MCF 10A (cell line): Measurements from ENCODE around the gene TBCD. TPM values are rescaled to one million over a fixed set of nuclear protein-coding genes. Genes with fewer than 3 reads are reported as not detected.
"Not testable (repeated sequence)": the region's sequence is repeated elsewhere in the genome, so short reads cannot be mapped to it uniquely, and the experiment has no call there.

Experiments
- BruUV-seq: library from RNA; stranded (reverse); fragments of 400-500 nt; replicated peaks from 2 replicates; lab custom pipeline; 2021; lab: Mats Ljungman, UMichigan
- CTCF ChIA-PET: fragments of 300-600 bp; sonication (Branson Sonifier 250); formaldehyde crosslinking; extraction: SDS; loops from one replicate; lab custom pipeline; 2021; ENCODE audit warnings: antibody characterized with exemption, inconsistent platforms; lab: Yijun Ruan, JAX
- POLR2A ChIA-PET: fragments of 300-600, 350-650 bp; sonication (Branson Sonifier 250); formaldehyde crosslinking; extraction: SDS; loops from one replicate; lab custom pipeline; 2020; ENCODE audit warnings: antibody characterized with exemption, inconsistent platforms; lab: Yijun Ruan, JAX
- DNase-seq: peaks from one replicate; pipeline ENCODE4 v3.0.0-alpha.2; 2018; ENCODE audit not compliant: unreplicated experiment
- H3K27ac Mint-ChIP-seq: one replicate; pipeline ENCODE4 v1.8.0; 2022; ENCODE audit warnings: mild to moderate bottlenecking, low read depth, mixed read lengths; ENCODE audit not compliant: unreplicated experiment
- H3K27me3 Mint-ChIP-seq: one replicate; pipeline ENCODE4 v1.8.0; 2022; ENCODE audit warnings: mixed read lengths; ENCODE audit not compliant: insufficient read depth, unreplicated experiment
- H3K36me3 Mint-ChIP-seq: one replicate; pipeline ENCODE4 v1.8.0; 2022; ENCODE audit warnings: mild to moderate bottlenecking, moderate library complexity, mixed read lengths; ENCODE audit not compliant: insufficient read depth, unreplicated experiment
- H3K4me1 Mint-ChIP-seq: one replicate; pipeline ENCODE4 v1.8.0; 2022; ENCODE audit warnings: mixed read lengths; ENCODE audit not compliant: insufficient read depth, unreplicated experiment
- H3K4me3 Mint-ChIP-seq: one replicate; pipeline ENCODE4 v1.8.0; 2022; ENCODE audit warnings: mild to moderate bottlenecking, moderate library complexity, mixed read lengths; ENCODE audit not compliant: unreplicated experiment
- H3K9me3 Mint-ChIP-seq: one replicate; pipeline ENCODE4 v1.8.0; 2022; ENCODE audit warnings: mixed read lengths; ENCODE audit not compliant: unreplicated experiment
- intact Hi-C: fragments of 100-400 bp; cut with micrococcal nuclease; formaldehyde crosslinking; loops from 2 replicates; pipeline ENCODE4 v1.14.1; 2022
- total RNA-seq: library from RNA; stranded (reverse); gene quantifications from 2 replicates; pipeline ENCODE4 v1.2.3, GENCODE V29; 2022
- TF ChIP-seq, protein P1 (sequence below): fragments of 200-600 bp; IDR thresholded peaks from one replicate; pipeline ENCODE4 v1.8.0; 2022; ENCODE audit warnings: antibody characterized with exemption, mild to moderate bottlenecking; ENCODE audit not compliant: unreplicated experiment

Gene TBCD
- total RNA-seq, 1 experiment from 2014 or later, result 76.2 TPM

DNA sequence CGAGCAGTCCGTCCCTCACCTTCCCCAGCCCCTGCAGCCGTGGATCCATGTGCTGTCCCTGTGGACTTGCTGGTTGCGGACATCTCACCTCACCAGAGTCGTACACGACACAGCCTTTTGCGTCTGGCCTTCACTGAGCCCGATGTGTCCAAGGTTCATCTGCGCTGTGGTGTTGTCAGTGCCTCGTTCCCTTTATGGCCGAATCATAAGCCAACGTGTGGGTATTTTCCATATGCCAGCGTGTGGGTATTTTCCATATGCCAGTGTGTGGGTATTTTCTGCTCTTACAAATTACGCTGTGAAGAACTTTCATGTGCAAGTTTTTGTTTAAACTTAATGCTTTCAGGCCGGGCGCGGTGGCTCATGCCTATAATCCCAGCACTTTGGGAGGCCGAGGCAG lies 31.6 kb downstream of the TBCD start:
- BruUV-seq, result no TSS peak

DNA sequence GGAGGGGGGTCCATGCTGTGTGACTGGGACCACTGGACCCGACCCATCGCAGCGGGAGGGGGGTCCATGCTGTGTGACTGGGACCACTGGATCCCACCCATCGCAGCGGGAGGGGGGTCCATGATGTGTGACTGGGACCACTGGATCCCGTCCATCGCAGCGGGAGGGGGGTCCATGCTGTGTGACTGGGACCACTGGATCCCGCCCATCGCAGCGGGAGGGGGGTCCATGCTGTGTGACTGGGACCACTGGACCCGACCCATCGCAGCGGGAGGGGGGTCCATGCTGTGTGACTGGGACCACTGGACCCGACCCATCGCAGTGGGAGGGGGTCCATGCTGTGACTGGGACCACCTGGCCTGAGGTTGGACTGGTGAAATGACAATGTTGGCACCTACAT lies 33.7 kb downstream of the TBCD start:
- DNase-seq, H3K27me3 Mint-ChIP-seq, BruUV-seq, H3K4me3 Mint-ChIP-seq, intact Hi-C loops, H3K9me3 Mint-ChIP-seq, H3K27ac Mint-ChIP-seq: not testable (repeated sequence)
- CTCF ChIA-PET, result interaction anchor here (0.6 to 1.1 kb wide), 2 partner anchors 34 to 290 kb away, joined by 3 read pairs; no protein-coding TSS in a partner anchor
- Mint-ChIP-seq H3K4me1 (peaks cover 26% of the 10 kb centered on the region), H3K36me3 (peaks cover 25% of the 10 kb centered on the region)
- POLR2A ChIA-PET, result interaction anchor here (0.6 to 2.8 kb wide), 3 partner anchors 50 to 90 kb away, joined by 4 to 52 read pairs (median 11); no protein-coding TSS in a partner anchor

More for the DNA sequence above, 31.6 kb downstream of the TBCD start:
- TF ChIP-seq, protein P1, sequence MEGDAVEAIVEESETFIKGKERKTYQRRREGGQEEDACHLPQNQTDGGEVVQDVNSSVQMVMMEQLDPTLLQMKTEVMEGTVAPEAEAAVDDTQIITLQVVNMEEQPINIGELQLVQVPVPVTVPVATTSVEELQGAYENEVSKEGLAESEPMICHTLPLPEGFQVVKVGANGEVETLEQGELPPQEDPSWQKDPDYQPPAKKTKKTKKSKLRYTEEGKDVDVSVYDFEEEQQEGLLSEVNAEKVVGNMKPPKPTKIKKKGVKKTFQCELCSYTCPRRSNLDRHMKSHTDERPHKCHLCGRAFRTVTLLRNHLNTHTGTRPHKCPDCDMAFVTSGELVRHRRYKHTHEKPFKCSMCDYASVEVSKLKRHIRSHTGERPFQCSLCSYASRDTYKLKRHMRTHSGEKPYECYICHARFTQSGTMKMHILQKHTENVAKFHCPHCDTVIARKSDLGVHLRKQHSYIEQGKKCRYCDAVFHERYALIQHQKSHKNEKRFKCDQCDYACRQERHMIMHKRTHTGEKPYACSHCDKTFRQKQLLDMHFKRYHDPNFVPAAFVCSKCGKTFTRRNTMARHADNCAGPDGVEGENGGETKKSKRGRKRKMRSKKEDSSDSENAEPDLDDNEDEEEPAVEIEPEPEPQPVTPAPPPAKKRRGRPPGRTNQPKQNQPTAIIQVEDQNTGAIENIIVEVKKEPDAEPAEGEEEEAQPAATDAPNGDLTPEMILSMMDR, result no peak
- Mint-ChIP-seq H3K27me3 (no peaks in the 10 kb centered on the region), H3K4me1 (peaks cover 22% of the 10 kb centered on the region), H3K4me3 (no peak overlapping the region), H3K9me3 (no peaks in the 10 kb centered on the region), H3K27ac (no peak overlapping the region), H3K36me3 (peaks cover 30% of the 10 kb centered on the region)
- ChIA-PET POLR2A (no interaction called here), CTCF (interaction anchor here (0.6 kb wide), 1 partner anchor 127 kb away, joined by 3 read pairs; no protein-coding TSS in a partner anchor)
- intact Hi-C loops, result loop anchor here (2.0 kb wide), 1 partner anchor 293 kb away; no protein-coding TSS in a partner anchor
- DNase-seq, result no peak

DNA sequence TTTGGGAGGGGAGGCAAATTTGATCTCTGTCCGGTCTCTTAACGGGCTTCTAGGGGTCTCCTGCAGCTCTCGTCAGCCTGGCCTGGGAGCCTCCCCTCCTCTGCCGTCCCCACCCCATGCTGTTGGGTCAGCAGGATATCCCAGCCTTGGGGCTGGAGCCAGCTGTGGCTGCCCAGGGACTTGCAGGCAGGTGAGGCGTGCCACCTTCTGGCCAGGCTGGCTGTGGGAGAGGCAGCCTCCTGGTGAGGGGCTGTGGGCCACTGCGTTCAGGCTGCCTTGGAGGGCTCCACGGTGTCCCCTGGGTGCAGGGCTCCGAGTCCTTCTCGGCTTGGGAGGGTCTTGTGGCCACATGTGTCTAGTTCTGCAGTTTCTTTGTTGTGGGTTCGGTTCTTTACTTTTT lies 34.6 kb downstream of the TBCD start:
- ChIA-PET CTCF (interaction anchor here (0.6 to 1.1 kb wide), 3 partner anchors 33 to 580 kb away, joined by 3 read pairs; no protein-coding TSS in a partner anchor), POLR2A (interaction anchor here (0.6 to 2.8 kb wide), 4 partner anchors 49 to 90 kb away, joined by 3 to 52 read pairs (median 8); no protein-coding TSS in a partner anchor)
- H3K4me3 Mint-ChIP-seq, result no peak overlapping the region
- DNase-seq, result peak; percentile 71
- BruUV-seq, result TSS peak; percentile 93
- peaks cover 29% of the 10 kb centered on the region for H3K4me1 Mint-ChIP-seq
- H3K27ac Mint-ChIP-seq, result no peak overlapping the region
- H3K9me3 Mint-ChIP-seq, result no peaks in the 10 kb centered on the region
- peaks cover 31% of the 10 kb centered on the region for H3K36me3 Mint-ChIP-seq
- intact Hi-C loops, result no loop called here
- TF ChIP-seq, protein P1, result no peak
- H3K27me3 Mint-ChIP-seq, result no peaks in the 10 kb centered on the region

DNA sequence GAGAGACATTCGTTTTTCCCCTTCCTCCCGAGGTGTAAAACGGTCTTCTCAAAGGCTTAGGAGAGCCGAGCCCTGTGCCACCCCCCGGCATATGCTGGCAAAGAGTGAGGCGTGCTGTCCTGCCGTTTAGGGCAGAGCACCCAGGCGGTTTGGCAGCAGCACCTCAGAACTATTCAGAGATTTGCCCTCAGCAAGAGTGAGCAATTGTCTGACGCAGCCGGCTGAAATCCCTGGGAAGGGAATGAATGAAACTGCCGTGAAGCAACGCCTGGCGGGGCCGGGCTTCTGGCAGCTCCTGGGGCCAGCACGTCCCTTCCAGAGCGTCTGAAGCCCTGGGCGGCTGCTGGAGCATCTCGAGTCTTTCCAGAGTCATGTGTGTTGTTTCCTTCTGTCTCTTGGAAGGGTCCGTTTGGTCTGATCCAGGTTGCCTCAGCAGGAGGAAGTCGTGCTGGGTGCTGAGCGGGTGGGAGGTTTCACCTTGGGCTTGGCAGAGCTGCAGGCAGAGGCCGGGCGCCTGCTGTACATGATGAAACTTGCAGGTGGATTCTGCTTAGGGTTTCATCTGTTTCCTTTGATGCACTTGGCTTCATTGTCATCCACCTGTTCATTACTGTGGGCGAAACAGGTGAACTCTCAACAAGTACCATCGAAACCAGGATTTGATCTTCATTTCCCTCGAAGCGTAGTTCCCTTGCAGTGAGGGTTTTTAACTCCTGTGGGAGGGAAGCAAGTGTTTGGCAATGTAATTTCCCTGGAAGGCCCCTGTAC lies 35.4 kb downstream of the TBCD start:
- POLR2A ChIA-PET, result interaction anchor here (0.6 to 2.8 kb wide), 6 partner anchors 32 to 309 kb away, joined by 3 to 52 read pairs (median 3); no protein-coding TSS in a partner anchor
- CTCF ChIA-PET, result interaction anchor here (0.7 kb wide), 1 partner anchor 89 kb away, joined by 3 read pairs; no protein-coding TSS in a partner anchor
- DNase-seq, result peak; percentile 98
- peaks cover 33% of the 10 kb centered on the region for H3K4me1 Mint-ChIP-seq
- peak overlapping the region; percentile 51 for H3K4me3 Mint-ChIP-seq
- TSS peak; percentile 89 for BruUV-seq
- intact Hi-C loops, result loop anchor here (1.0 kb wide), 1 partner anchor 89 kb away; no protein-coding TSS in a partner anchor
- peaks cover 37% of the 10 kb centered on the region for H3K36me3 Mint-ChIP-seq
- H3K27me3 Mint-ChIP-seq, result no peaks in the 10 kb centered on the region
- no peaks in the 10 kb centered on the region for H3K9me3 Mint-ChIP-seq
- H3K27ac Mint-ChIP-seq, result peak overlapping the region; percentile 81
- TF ChIP-seq, protein P1, result no peak
